Measurements from ENCODE around the gene KRTAP12-3. TPM values are rescaled to one million over a fixed set of nuclear protein-coding genes. Genes with fewer than 3 reads are reported as not detected.
"Not testable (repeated sequence)": the region's sequence is repeated elsewhere in the genome, so short reads cannot be mapped to it uniquely, and the experiment has no call there.

KRTAP12-3 gene
- total and polyA plus RNA-seq, 9 of the 15 experiments (the other 6 are each of a cell fraction or from before 2014, with no cell fraction given): not detected

- H3K27me3 ChIP-seq (ENCODE audit: control insufficient read depth in 2 of 2, insufficient read depth in 2 of 2, low read length in 2 of 2); BruUV-seq (replicated peaks); in situ Hi-C loops (cut with MboI); H3K27ac ChIP-seq (ENCODE audit: extremely low read depth, low read depth, low read length); ATAC-seq; H3K36me3 ChIP-seq (ENCODE audit: control insufficient read depth, insufficient read depth, low read length); FAIRE-seq; H3K9me3 ChIP-seq (replicated peaks; ENCODE audit: control insufficient read depth, insufficient read depth, low read depth, low read length); DNase-seq (ENCODE audit: extremely low read depth in 1 of 4, low spot score in 3 of 4); H3K4me3 ChIP-seq; H4K20me1 ChIP-seq (replicated peaks; ENCODE audit: control insufficient read depth, insufficient read depth, low read length); H3K4me2 ChIP-seq (ENCODE audit: insufficient read depth, low read length); H3K4me1 ChIP-seq (replicated peaks in 1 of 2; ENCODE audit: control insufficient read depth in 2 of 2, insufficient read depth in 2 of 2, low read length in 2 of 2); H2AFZ ChIP-seq (ENCODE audit: low read depth, low read length); intact Hi-C loops (cut with micrococcal nuclease); H3K9me1 ChIP-seq (ENCODE audit: control insufficient read depth, insufficient read depth, low read length); H3K9ac ChIP-seq (ENCODE audit: insufficient read depth in 1 of 2, low read depth in 2 of 2, low read length in 2 of 2); H3K79me2 ChIP-seq (ENCODE audit: control insufficient read depth, insufficient read depth, low read length): not testable (repeated sequence)
- ChIA-PET CTCF (ENCODE audit: low intra/inter-chr PET ratio) (interaction anchor here (0.6 kb wide), 1 partner anchor 104 kb away, joined by 3 read pairs; no protein-coding TSS in a partner anchor), POLR2A (interaction anchor here (0.6 to 1.0 kb wide), 2 partner anchors 16 to 27 kb away, joined by 3 read pairs; no protein-coding TSS in a partner anchor)
- 14% methylated on average over 14 of the region's 21 CpGs for WGBS (ENCODE audit: insufficient coverage, low coverage, missing lambda C conversion rate)
Observed at GRCh38 chr21:44638506-44639330, 19.0 kb upstream of the KRTAP12-3 start.

GRCh38 chr21:44639331-44639655, 18.4 kb upstream of the KRTAP12-3 start:
- WGBS (ENCODE audit: insufficient coverage, low coverage, missing lambda C conversion rate): 12% methylated on average over 12 of the region's 12 CpGs
- ATAC-seq: no peak
- BruUV-seq (replicated peaks): no TSS peak

More at GRCh38 chr21:44639331-44639655, 18.4 kb upstream of the KRTAP12-3 start:
- Histone ChIP-seq H3K9ac (ENCODE audit: insufficient read depth in 1 of 2, low read depth in 2 of 2, low read length in 2 of 2) (no peak overlapping the region), H3K9me1 (ENCODE audit: control insufficient read depth, insufficient read depth, low read length) (no peaks in the 10 kb centered on the region), H3K4me2 (ENCODE audit: insufficient read depth, low read length) (no peak overlapping the region), H4K20me1 (replicated peaks; ENCODE audit: control insufficient read depth, insufficient read depth, low read length) (no peaks in the 10 kb centered on the region), H3K4me1 (replicated peaks in 1 of 2; ENCODE audit: control insufficient read depth in 2 of 2, insufficient read depth in 2 of 2, low read length in 2 of 2) (peaks cover 0 to 3% of the 10 kb centered on the region in 2 experiments; a peak in 2 of 5 replicates), H2AFZ (ENCODE audit: low read depth, low read length) (no peak overlapping the region), H3K79me2 (ENCODE audit: control insufficient read depth, insufficient read depth, low read length) (no peaks in the 10 kb centered on the region), H3K27me3 (ENCODE audit: control insufficient read depth in 2 of 2, insufficient read depth in 2 of 2, low read length in 2 of 2) (peaks cover 0 to 6% of the 10 kb centered on the region in 2 experiments; a peak in 2 of 5 replicates), H3K4me3 (no peak overlapping the region), H3K9me3 (replicated peaks; ENCODE audit: control insufficient read depth, insufficient read depth, low read depth, low read length) (peaks cover 2% of the 10 kb centered on the region), H3K36me3 (ENCODE audit: control insufficient read depth, insufficient read depth, low read length) (no peaks in the 10 kb centered on the region), H3K27ac (ENCODE audit: extremely low read depth, low read depth, low read length) (no peak overlapping the region)
- TF ChIP-seq ZFPM2 (CRISPR knock-in tag; IDR thresholded peaks at IDR 0.05): no peak
- no peak for TF ChIP-seq PHF8 (IDR thresholded peaks at IDR 0.05; ENCODE audit: borderline replicate concordance, low read length)
- no peak for TF ChIP-seq XRCC3 (IDR thresholded peaks at IDR 0.05)
- no peak for TF ChIP-seq RBM39 (optimal IDR thresholded peaks at IDR 0.05; ENCODE audit: low read depth, low read length)
- no peak for TF ChIP-seq ELF2 (CRISPR knock-in tag; IDR thresholded peaks at IDR 0.05)
- no peak for TF ChIP-seq NFIX (CRISPR knock-in tag; IDR thresholded peaks at IDR 0.05; ENCODE audit: low read depth)
- no peak for TF ChIP-seq BRD9 (IDR thresholded peaks at IDR 0.05; ENCODE audit: low read depth, partially characterized antibody)
- no peak for TF ChIP-seq TCFL5 (CRISPR knock-in tag; conservative IDR thresholded peaks at IDR 0.05)
- TF ChIP-seq DMBX1 (CRISPR knock-in tag; IDR thresholded peaks at IDR 0.05; ENCODE audit: borderline replicate concordance): no peak
- no peak for TF ChIP-seq THRA (IDR thresholded peaks at IDR 0.05)
- no peak for TF ChIP-seq ZNF780A (CRISPR knock-in tag; IDR thresholded peaks at IDR 0.05)
- TF ChIP-seq POLR2H (tag; IDR thresholded peaks at IDR 0.05; ENCODE audit: low read depth): no peak
- TF ChIP-seq ELK3 (CRISPR knock-in tag; IDR thresholded peaks at IDR 0.05): no peak
- TF ChIP-seq EZH2 (IDR thresholded peaks at IDR 0.05; ENCODE audit: borderline replicate concordance, low read depth, low read length): no peak
- intact Hi-C loops (cut with micrococcal nuclease) (no loop called here), in situ Hi-C loops (cut with MboI) (no loop called here)
- ChIA-PET POLR2A (interaction anchor here (0.6 kb wide), 1 partner anchor 28 kb away, joined by 3 read pairs; no protein-coding TSS in a partner anchor), CTCF (ENCODE audit: low intra/inter-chr PET ratio) (no interaction called here)
- DNase-seq (ENCODE audit: extremely low read depth in 1 of 4, low spot score in 3 of 4) (no peak), FAIRE-seq (no peak)
